ENCODE measurements around the gene SGMS1.

Gene SGMS1

DNA sequence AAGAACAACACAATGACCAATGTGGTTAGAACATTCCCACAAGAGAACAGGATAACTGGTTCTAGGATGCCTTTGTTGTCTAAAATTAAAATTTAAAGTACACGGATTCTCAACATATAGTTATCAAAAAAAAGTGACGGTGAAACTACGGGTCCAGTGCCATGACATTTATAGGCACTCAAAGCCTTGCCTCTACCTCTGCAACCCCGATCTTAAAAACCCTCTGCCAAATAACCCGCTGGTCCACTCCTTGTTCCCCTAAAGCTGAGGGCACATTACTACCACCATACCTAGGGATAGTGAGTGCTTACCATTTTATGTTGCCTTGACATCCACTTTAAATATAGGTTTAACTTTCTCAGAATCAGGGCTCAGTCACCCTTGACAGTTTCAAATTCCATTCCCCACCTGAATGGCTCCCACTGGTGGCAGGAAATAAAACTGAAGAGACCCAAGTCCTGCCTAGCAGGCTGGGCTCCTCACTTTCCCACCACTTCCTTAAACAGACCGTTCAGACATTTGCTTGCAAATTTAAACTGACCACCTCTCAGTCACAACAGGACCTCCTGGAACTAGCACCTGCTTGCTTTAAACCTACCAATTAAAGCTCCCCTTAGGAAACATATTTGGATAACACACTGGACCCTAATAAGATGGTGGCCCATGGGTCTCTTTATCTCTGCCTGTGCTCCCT is 202.6 kb downstream of the SGMS1 start:
- peak; percentile 44 for DNase-seq (ENCODE audit: low spot score)

- no peak for DNase-seq (ENCODE audit: low spot score)
These were observed 203.6 kb downstream of the SGMS1 start for GRCh38 chr10:50420196-50420595.

GRCh38 chr10:50419756-50420155 is 204.0 kb downstream of the SGMS1 start:
- no peak for DNase-seq (ENCODE audit: low spot score)

DNA sequence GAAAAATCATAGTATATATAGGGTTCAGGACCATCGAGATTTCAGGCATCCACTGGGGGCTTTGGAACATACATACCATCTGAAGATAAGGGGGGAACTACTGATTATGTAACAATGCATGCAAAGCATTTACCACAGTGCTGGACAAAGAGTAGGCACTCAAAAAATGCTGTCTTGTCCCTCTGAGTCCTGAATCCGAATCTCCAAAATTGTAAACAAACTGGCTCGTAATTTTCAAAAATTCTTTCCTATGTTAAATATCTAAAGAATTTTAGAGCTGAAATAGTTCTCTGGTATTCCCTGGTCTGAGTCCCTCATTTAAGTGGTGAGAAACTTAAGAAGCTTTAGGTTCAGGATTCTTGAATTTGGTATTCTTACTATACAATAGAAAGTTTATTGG is 204.7 kb downstream of the SGMS1 start:
- no peak for DNase-seq (ENCODE audit: low spot score)

- peak; percentile 71 for DNase-seq (ENCODE audit: low spot score)
These were observed 205.6 kb downstream of the SGMS1 start for GRCh38 chr10:50417886-50418830.

GRCh38 chr10:50417486-50417885 is 206.3 kb downstream of the SGMS1 start:
- DNase-seq (ENCODE audit: low spot score), result no peak

- no peak for DNase-seq (ENCODE audit: low spot score)
These were observed 206.9 kb downstream of the SGMS1 start for GRCh38 chr10:50416881-50417280.

DNA sequence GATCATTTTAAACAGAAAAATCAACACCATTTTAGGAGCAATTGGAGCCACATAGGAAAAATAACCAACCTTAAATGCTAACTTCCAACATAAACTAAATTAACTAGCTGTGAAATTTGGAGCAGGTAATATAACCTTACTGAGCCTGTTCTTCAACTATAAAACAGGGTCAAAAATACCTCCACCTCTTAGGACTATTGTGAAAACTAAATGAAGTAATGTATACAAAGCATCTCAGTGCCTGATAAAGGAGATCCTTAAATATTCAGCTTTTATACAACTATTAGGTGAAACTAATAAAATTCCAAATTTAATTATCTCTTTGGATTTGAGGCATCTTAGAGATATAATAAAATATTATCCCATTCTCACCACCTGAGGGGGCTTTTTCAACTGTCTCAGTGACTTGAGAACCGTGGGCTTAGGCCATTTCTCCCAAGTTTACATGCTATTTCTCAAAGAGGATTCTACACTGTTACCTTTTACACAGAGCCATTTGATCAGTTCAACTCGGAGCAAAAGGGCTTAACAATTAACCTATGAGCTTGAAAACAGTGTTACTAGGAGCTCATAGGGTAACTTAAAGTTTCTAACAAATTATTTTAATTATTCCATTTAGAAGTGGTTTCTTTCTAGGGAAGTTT is 207.5 kb downstream of the SGMS1 start:
- no peak for DNase-seq (ENCODE audit: low spot score)

- DNase-seq (ENCODE audit: low spot score), result no peak
These were observed 208.5 kb downstream of the SGMS1 start for GRCh38 chr10:50415292-50415691.

DNA sequence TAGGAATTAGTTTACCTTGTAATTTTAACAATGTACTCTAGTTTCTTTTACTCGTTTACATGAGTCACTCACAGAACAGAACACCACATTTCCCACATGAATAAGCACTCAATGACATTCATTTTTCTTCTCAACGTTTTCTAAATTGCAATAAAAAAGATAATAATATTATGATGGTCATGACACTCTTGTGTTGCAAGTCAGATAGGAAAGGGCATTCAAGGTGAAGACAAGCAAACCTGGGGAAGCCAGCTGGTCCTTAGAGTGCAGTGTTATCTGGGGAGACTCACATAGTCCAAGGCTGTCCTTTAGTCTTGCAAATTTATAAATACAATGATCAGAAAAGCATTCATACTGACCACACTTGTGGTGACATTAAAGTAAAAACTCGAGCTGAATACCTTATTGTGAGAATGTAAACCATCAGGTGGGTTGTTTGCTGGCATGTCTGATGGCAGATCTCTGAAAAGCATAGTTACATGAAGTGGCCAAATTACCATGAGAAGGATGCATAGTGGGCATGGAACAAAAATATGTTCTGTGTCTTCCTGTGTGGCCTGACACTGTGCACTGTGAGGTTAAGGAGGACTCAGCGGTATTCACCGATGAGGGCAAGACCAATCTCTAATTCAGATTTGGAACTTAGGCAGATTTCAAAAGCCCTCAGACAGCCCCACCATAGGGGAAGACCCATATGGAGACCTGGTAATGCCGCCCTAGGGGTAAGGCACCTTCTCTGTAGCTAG is 213.5 kb downstream of the SGMS1 start:
- DNase-seq (ENCODE audit: low spot score), result no peak

DNA sequence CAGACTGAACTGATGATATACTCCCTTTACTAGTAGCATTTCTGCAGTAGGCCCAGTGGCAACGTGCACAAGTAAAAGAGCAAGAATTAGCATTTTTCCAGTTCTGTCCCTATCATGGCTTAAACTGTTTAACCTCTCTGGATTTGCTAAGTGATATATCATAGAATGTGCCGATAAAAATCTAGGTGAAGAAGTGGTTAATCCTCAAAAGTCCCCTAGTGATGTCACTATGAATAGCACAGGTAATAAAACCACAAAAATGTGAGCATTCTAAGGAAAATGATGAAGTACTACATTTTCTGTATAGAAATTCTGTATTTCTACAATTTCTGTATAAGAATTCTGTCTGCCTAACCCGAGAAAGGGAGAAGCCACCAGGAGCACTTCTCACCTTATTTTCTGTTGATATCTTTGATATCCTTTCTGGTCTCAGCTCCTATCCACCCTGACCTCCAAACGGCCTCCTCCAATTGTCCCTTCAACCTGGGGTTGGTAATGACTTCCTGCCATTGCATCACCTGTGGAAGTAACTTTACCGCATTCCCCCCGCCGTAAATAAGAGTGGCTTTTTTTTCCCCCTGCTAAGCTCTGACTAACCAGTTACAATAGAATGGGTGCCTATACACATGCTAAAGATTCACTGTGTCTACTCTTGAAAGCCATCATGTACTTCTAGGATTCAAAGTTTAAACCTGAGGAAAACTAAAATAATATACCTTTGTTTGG is 216.5 kb downstream of the SGMS1 start:
- DNase-seq (ENCODE audit: low spot score), result no peak

DNA sequence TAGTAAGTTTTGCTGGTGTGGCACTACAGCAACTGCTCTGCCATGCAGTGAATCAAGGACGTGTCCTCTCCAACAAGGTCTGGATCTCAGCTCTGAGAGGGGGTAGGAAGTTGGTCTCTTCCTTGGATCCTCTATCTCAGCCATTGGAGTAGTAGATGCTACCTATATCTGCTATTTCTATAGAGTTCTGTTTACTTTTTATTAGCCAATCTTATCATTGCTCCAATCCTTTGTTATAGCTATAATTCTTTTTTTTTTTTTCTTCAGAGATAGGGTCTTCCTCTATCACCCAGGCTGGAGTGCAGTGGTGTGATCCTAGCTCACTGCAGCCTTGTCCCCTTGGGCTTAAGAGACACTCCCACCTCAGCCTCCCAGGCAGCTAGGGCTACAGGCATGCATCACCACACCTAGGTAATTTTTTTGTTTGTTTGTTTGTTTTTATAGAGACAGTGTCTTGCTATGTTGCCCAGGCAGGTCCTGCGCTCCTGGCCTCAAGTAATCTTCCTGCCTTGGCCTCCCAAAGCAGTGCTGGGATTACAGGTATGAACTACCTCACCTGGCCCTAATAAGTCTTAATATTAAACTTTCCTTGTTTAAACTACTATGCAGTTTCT is 217.2 kb downstream of the SGMS1 start:
- DNase-seq (ENCODE audit: low spot score), result no peak

DNA sequence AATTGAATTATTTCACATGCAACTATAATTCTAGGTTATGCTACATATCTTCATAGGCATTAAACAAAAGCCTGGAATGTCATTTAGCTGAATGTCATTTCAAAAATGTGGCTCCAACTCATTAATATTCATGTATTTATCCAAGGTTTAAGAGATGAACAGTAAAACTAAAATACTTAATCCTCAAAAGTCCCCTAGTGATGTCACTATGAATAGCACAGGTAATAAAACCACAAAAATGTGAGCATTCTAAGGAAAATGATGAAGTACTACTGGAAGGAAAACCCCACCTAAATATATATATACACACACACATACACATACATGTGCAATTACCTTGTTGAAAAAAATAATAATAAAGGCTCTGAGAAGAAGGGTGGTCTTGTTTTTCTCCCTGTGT is 218.0 kb downstream of the SGMS1 start:
- no peak for DNase-seq (ENCODE audit: low spot score)

DNA sequence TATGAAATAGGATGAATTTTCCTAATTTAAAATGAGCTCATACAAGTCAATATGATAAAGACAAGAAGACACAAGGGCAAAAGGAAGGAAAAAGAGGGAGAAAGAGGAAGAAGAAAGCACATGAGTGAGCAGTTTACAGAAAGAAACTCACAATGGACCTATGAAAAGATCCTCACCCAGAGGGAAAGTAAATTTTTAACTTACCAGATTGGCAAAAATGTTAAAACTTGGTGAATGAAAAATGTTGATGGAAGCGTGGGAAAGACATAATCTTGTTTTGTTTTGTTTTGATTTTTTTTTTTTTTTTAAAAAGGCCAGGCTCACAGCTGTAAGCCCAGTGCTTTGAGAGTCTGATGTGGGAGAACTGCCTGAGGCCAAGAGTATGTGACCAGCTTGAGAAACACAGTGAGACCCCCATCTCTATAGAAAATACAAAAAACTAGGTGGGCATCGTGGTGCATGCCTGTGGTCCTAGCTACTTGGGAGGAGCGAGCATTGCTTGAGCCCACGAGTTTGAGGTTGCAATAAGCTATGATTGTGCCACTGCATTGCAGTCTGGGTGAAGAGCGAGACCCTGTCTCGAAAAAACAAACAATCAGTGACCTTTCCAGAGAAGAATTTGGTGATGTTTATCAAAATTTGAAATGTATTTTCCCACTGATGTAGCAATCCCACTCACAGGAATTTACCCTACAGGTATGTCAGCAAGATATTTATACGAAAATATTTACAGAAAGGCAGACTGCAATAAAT is 219.6 kb downstream of the SGMS1 start:
- DNase-seq (ENCODE audit: low spot score), result no peak

GRCh38 chr10:50403074-50403473 is 220.7 kb downstream of the SGMS1 start:
- DNase-seq (ENCODE audit: low spot score), result no peak

DNA sequence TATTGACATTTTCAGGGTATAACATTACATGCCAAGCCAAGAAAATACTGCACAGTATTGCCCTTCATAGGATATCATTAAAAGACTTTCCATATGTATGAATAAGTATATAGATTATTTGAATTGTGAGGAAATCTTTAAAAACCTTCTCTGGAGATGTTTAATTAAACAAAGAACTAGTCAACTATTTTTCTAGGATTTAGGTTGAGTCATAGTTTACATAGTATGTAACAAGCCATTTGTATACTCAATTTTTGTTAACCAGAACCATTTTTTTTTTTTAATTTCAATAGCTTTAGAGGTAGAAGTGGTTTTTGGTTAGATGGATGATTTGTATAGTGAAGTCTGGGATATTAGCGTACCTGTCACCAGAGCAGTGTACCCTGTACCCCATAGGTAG is 221.3 kb downstream of the SGMS1 start:
- no peak for DNase-seq (ENCODE audit: low spot score)

GRCh38 chr10:50400694-50401093 is 223.1 kb downstream of the SGMS1 start:
- no peak for DNase-seq (ENCODE audit: low spot score)

- DNase-seq (ENCODE audit: low spot score), result no peak
These were observed 224.9 kb downstream of the SGMS1 start for GRCh38 chr10:50398823-50399222.

- no peak for DNase-seq (ENCODE audit: low spot score)
These were observed 225.4 kb downstream of the SGMS1 start for GRCh38 chr10:50398381-50398780.

Measured in CD4-positive, alpha-beta T cell treated with Interleukin-15 for 4 hours (primary cell).